Activated T-cell treated with anti-CD3 and anti-CD28 coated beads, Interleukin-2, amount 50 U/mL, for 1 hour (primary cell): ENCODE measurements around the gene RAB11B.
A peak's percentile ranks its signal among the peaks of the same experiment; 100 is the strongest.
"Not testable (repeated sequence)": the region's sequence is repeated elsewhere in the genome, so short reads cannot be mapped to it uniquely, and the experiment has no call there.

Experiments used
- DNase-seq: peaks from one replicate; pipeline ENCODE4 v3.0.0-alpha.2; 2020

The RAB11B gene

GRCh38 chr19:8396563-8397203 lies 6.5 kb downstream of the RAB11B start:
- peak; percentile 69 for DNase-seq

GRCh38 chr19:8397271-8397670 lies 7.1 kb downstream of the RAB11B start:
- no peak for DNase-seq

GRCh38 chr19:8397746-8398310 lies 7.7 kb downstream of the RAB11B start:
- DNase-seq, result no peak

- no peak for DNase-seq
Observed at GRCh38 chr19:8398311-8398771, 8.2 kb downstream of the RAB11B start.

GRCh38 chr19:8399681-8400188 lies 9.6 kb downstream of the RAB11B start:
- no peak for DNase-seq

- no peak for DNase-seq
Observed at GRCh38 chr19:8401981-8402411, 11.8 kb downstream of the RAB11B start.

GRCh38 chr19:8403098-8403819 lies 13.1 kb downstream of the RAB11B start:
- no peak for DNase-seq

GRCh38 chr19:8403820-8404109 lies 13.6 kb downstream of the RAB11B start:
- no peak for DNase-seq

GRCh38 chr19:8404391-8405151 lies 14.4 kb downstream of the RAB11B start:
- no peak for DNase-seq

GRCh38 chr19:8410718-8411117 lies 20.6 kb downstream of the RAB11B start:
- not testable (repeated sequence) for DNase-seq

- DNase-seq, result peak; percentile 100
Observed at GRCh38 chr19:8412783-8413628, 22.8 kb downstream of the RAB11B start, which contains the start of gene MARCHF2. Gene MARCHF2 (plus strand): TSS chr19:8413305. CDS start chr19:8421841, 8,536 bp downstream.

- no peak for DNase-seq
Observed at GRCh38 chr19:8413629-8413995, 23.5 kb downstream of the RAB11B start.

GRCh38 chr19:8416796-8417195 lies 26.6 kb downstream of the RAB11B start:
- no peak for DNase-seq

GRCh38 chr19:8421484-8422461 lies 31.6 kb downstream of the RAB11B start:
- no peak for DNase-seq

- no peak for DNase-seq
Observed at GRCh38 chr19:8423817-8424223, 33.7 kb downstream of the RAB11B start.

- not testable (repeated sequence) for DNase-seq
Observed at GRCh38 chr19:8425331-8425730, 35.2 kb downstream of the RAB11B start.

GRCh38 chr19:8426283-8426682 lies 36.1 kb downstream of the RAB11B start:
- no peak for DNase-seq

GRCh38 chr19:8429044-8429443 lies 38.9 kb downstream of the RAB11B start:
- DNase-seq, result no peak

GRCh38 chr19:8429826-8430225 lies 39.7 kb downstream of the RAB11B start:
- DNase-seq, result no peak

- no peak for DNase-seq
Observed at GRCh38 chr19:8430650-8431049, 40.5 kb downstream of the RAB11B start.

- no peak for DNase-seq
Observed at GRCh38 chr19:8438236-8438635, 48.1 kb downstream of the RAB11B start.
